ENCODE data around the gene CYP46A1. TPM values are rescaled to one million over a fixed set of nuclear protein-coding genes. Genes with fewer than 3 reads are reported as not detected.

CYP46A1 gene
- total and polyA plus RNA-seq, 2 donors (not counting 1 experiment from before 2014, with no cell fraction given) = 0.27 to 0.28 TPM

GRCh38 chr14:99755629-99756603, 71.8 kb downstream of the CYP46A1 start:
- peaks cover 0 to 3% (median 0%) of the 10 kb centered on the region in 3 donors for H3K9me3 ChIP-seq (ENCODE audit: control extremely low read depth in 1 of 3, control insufficient read depth in 2 of 3, insufficient read depth in 1 of 3, low read length in 2 of 3)
- intact Hi-C loops (cut with micrococcal nuclease) = no loop called here
- 82% methylated on average over 19 of the region's 21 CpGs for WGBS (ENCODE audit: insufficient coverage)

More at GRCh38 chr14:99755629-99756603, 71.8 kb downstream of the CYP46A1 start:
- Histone ChIP-seq H3K4me1 (ENCODE audit: control insufficient read depth in 2 of 2, insufficient read depth in 2 of 2, low read length in 2 of 2) (peaks cover 0 to 6% of the 10 kb centered on the region in 2 donors), H3K4me2 (replicated peaks; ENCODE audit: low read depth, low read length, poor library complexity, severe bottlenecking) (no peak overlapping the region), H2AFZ (ENCODE audit: insufficient read depth, low read depth, low read length, poor library complexity, severe bottlenecking) (no peak overlapping the region), H3K36me3 (replicated peaks in 1 of 2; ENCODE audit: control extremely low read depth in 1 of 2, control insufficient read depth in 1 of 2, extremely low read depth in 1 of 2, insufficient read depth in 2 of 2, low read length in 1 of 2) (no peaks in the 10 kb centered on the region), H3K79me2 (ENCODE audit: control insufficient read depth, insufficient read depth, low read length) (no peaks in the 10 kb centered on the region), H3K27me3 (replicated peaks in 1 of 4; ENCODE audit: control extremely low read depth in 1 of 4, control insufficient read depth in 3 of 4, insufficient read depth in 4 of 4, low read length in 3 of 4) (peaks cover 0 to 42% (median 3%) of the 10 kb centered on the region in 4 experiments), H3K9ac (ENCODE audit: low read length) (no peak overlapping the region), H3K4me3 (ENCODE audit: control extremely low read depth in 1 of 5, extremely low read depth in 1 of 5, insufficient read depth in 1 of 5, low read depth in 2 of 5, low read length in 4 of 5) (no peak overlapping the region), H3K27ac (ENCODE audit: low read length in 2 of 2) (no peak overlapping the region), H4K20me1 (ENCODE audit: control insufficient read depth, insufficient read depth, low read length, poor library complexity, severe bottlenecking) (no peaks in the 10 kb centered on the region)
- Mint-ChIP-seq H3K27me3 (peaks cover 35% of the 10 kb centered on the region), H3K4me1 (peaks cover 8% of the 10 kb centered on the region), H3K9me3 (ENCODE audit: insufficient read depth) (no peaks in the 10 kb centered on the region), H3K27ac (no peak overlapping the region), H3K4me3 (no peak overlapping the region)
- ATAC-seq (ENCODE audit: low read depth) (no peak), DNase-seq (no peak)
- POLR2A ChIA-PET = no interaction called here
- CTCF ChIA-PET = no interaction called here
- TF ChIP-seq, protein P1, sequence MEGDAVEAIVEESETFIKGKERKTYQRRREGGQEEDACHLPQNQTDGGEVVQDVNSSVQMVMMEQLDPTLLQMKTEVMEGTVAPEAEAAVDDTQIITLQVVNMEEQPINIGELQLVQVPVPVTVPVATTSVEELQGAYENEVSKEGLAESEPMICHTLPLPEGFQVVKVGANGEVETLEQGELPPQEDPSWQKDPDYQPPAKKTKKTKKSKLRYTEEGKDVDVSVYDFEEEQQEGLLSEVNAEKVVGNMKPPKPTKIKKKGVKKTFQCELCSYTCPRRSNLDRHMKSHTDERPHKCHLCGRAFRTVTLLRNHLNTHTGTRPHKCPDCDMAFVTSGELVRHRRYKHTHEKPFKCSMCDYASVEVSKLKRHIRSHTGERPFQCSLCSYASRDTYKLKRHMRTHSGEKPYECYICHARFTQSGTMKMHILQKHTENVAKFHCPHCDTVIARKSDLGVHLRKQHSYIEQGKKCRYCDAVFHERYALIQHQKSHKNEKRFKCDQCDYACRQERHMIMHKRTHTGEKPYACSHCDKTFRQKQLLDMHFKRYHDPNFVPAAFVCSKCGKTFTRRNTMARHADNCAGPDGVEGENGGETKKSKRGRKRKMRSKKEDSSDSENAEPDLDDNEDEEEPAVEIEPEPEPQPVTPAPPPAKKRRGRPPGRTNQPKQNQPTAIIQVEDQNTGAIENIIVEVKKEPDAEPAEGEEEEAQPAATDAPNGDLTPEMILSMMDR (IDR thresholded peaks at IDR 0.05) = no peak
- TF ChIP-seq EZH2 (IDR thresholded peaks at IDR 0.05; ENCODE audit: borderline replicate concordance, insufficient read depth, low read depth, low read length, poor library complexity, severe bottlenecking) = no peak

Measured in B cell (primary cell).